CD4-positive, alpha-beta T cell treated with Interleukin-17A for 4 hours (primary cell): ENCODE results near the gene BRD4.
A peak's percentile ranks its signal among the peaks of the same experiment; 100 is the strongest.

Experiments
- DNase-seq: peaks from one replicate; pipeline ENCODE4 v3.0.0-alpha.2; 2020; ENCODE audit warnings: mixed read lengths

Gene BRD4

GRCh38 chr19:15222738-15223648 lies 109.3 kb downstream of the BRD4 start:
- peak; percentile 79 for DNase-seq

DNA sequence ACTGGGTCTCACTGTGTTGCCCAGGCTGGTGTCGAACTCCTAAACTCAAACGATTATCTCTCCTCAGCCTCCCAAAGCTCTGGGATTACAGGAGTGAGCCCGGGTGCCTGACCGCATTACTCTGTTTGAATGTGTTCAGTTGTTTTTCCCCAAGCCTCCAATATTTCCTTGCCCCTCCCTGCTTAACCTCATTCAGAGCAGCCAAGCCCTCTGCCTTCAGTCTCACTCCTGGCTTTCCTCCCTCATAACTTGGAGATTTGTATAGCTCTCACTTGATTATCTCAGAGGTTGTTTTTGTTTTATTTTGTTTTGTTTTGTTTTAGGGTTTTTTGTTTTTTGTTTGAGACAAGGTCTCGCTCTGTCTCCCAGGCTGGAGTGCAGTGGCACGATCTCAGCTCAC lies 111.5 kb downstream of the BRD4 start:
- no peak for DNase-seq

- no peak for DNase-seq
These were observed 113.8 kb downstream of the BRD4 start for GRCh38 chr19:15218501-15218900.

DNA sequence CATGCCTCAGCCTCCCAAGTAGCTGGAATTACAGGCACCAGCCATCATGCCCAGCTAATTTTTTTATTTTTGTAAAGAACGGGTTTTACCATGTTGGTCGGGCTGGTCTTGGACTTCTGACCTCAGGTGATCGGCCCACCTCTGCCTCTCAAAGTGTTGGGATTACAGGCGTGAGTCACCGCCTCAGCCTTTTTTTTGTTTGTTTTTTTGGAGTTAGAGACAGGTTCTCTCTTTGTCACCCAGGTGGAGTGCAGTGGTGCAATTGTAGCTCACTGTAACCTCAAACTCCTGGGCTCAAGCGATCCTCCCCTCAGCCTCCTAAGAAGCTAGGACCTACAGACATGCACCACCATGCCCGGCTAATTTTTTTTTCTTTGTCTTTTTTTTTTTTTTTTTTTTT lies 116.0 kb downstream of the BRD4 start:
- no peak for DNase-seq

- DNase-seq = no peak
These were observed 118.5 kb downstream of the BRD4 start for GRCh38 chr19:15213715-15214381.

- no peak for DNase-seq
These were observed 119.6 kb downstream of the BRD4 start for GRCh38 chr19:15212711-15213110.

- DNase-seq = no peak
These were observed 122.0 kb downstream of the BRD4 start for GRCh38 chr19:15210323-15210781.

DNA sequence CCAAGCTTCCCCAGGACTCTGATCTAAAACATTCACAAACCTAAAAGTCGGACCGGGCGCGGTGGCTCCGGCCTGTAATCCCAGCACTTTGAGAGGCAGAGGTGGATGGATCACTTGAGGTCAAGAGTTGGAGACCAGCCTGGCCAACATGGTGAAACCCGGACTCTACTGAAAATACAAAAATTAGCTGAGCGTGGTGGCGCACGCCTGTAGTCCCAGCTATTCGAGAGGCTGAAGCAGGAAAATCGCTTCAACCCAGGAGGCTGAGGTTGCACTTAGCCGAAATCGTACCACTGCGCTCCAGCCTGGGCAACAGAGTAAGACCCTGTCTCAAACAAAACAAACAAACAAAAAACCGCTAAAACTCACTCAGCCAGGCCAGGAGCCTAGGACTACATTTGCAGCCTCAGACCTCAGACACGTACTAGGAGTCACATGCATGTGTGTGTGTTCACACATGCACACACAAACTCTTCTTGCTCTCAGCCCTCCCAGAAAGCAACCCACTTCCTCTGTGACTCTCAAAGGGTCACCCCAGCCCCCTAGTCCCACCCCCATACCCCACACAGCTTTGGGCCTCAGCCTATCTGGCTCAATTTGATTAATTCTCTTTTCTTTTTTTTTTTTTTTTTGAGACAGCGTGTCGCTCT lies 130.8 kb downstream of the BRD4 start:
- no peak for DNase-seq

DNA sequence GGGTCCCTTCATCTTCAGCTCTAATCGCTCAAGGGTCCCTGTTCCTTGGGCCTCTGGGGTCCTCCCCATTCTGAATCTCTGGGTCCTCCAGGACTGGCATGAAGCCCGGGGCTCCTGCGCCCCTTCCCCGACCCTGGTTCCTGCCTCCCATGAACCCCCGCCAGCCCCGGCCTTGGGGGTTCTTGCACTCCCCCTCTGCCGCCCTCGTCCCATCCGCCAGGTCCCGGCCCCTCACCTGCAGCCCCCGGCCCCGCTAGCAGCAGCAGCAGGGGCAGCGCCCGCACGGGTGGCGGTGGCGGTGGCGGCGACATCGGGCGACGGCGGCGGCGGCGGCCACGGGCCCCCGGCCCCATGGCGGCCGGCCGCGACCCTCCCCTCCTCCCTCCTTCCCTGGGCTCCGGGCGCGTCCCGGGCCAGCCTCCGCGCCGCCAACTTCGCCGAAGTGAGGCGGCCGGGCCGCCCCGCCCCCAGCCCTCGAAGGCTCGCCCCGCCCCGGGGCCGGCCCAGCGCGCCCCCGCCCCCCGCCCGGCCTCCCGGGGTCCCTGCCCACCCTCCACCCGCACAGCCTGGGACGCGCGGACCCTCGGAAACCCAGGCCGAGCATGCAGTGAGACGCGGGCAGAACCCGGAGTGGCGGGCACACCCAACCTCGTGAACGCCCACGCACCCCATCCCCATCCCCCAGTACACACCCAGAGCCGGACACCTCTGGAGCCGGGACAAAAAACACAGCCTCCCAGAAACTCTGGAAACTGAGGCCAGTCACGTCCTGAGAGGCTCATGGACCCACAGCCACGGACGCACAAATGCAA lies 131.6 kb downstream of the BRD4 start, which contains the start of gene NOTCH3:
Gene NOTCH3, minus strand, starts transcription at position 443 of the 812 bp plus-strand sequence. Its CDS starts 90 bp downstream, at position 353.
- DNase-seq = no peak

DNA sequence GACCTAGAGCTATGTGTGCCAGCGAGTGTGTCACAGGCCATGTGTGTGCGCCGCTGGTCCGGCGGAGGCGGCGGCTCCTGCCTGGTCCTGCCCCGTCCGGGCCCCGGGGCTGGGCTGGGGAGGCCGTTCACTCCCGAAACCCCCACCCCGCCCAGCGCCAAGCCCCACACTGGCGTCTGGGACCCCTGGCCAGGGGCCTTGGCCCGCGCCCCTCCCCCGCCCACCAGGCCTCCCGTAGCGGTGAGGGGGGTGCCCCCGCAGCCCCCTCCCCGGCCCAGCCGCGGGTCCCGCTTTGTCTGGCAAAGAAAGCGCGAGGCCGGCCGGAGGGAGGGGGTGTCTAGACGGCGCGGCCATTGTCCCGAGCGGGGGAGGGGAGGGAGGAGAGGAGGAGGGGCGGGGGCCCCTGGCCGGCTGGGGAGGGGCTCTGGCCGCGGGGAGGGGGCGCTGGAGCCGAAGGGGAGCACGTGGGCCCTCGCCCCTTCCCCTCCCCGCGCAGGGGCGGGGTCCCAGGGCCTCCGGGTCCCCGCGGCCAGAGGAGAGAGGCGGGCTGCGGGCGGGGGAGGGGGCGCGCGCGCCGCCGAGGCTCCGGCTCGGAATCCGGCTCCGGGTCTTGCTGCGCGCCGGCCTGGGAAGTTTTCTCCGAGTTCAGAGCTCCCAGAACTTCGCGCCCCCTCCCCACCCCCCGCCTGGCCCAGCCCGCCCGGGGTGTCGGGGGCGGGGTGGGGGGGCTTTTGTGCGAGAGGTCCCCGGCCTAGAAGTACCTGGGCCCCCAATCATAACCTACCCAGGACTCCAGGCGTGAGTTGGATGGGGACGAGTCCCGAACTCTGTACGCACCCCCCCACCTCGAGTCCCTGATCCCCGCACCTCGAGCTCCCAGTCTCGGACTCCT lies 132.4 kb downstream of the BRD4 start:
- DNase-seq = no peak

GRCh38 chr19:15198951-15199660 lies 133.2 kb downstream of the BRD4 start:
- DNase-seq = no peak

DNA sequence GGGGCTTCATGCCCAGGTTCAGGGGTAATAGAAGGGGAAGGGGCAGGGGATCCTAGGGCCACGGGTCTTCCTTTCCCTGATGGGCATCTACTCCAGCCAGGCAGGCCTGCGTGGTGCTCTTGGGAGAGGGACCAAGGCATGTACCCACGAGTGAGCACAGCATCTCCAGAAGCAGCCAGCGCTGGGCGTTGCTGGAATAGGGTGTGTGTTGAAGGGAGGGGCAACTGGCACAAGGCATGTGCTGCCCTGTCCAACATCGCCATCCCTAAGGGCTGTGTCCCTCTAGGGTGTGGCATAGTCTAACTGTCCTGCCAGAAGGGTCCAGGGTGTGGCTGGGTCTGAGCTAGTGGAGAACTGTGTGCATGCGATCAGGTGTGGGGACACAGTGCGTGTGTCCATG lies 134.4 kb downstream of the BRD4 start:
- DNase-seq = no peak

- no peak for DNase-seq
These were observed 134.9 kb downstream of the BRD4 start for GRCh38 chr19:15197275-15197941.

DNA sequence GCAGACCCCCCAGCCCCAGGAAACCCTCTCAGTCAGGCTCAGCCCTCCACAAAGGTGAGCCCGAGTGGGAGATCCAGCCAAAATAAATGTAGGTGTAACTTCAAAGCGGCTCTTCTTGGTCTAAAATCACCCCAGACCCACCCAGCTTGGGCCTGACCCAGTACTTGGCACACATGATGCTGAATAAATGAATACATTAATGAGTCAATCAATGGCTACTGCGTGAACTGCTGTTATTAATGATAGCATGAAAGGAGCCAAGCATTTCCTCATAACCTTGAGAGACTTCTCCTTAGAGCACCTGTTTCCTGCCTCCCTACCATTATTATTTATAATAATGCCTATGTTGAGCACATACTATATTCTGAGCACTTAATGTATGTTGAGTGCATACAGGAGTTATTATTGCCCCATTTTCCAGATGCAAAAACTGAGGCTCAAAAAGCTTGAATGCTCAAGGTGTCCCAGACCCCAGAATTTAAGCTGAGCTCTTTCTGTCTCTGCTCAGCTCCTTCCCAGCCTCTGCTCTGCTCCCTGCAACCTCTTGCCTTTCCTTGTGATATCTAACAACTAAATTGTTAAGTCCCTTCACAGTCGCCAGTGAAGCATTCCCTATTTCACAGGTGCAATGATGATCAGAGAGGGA lies 135.9 kb downstream of the BRD4 start:
- DNase-seq = no peak

DNA sequence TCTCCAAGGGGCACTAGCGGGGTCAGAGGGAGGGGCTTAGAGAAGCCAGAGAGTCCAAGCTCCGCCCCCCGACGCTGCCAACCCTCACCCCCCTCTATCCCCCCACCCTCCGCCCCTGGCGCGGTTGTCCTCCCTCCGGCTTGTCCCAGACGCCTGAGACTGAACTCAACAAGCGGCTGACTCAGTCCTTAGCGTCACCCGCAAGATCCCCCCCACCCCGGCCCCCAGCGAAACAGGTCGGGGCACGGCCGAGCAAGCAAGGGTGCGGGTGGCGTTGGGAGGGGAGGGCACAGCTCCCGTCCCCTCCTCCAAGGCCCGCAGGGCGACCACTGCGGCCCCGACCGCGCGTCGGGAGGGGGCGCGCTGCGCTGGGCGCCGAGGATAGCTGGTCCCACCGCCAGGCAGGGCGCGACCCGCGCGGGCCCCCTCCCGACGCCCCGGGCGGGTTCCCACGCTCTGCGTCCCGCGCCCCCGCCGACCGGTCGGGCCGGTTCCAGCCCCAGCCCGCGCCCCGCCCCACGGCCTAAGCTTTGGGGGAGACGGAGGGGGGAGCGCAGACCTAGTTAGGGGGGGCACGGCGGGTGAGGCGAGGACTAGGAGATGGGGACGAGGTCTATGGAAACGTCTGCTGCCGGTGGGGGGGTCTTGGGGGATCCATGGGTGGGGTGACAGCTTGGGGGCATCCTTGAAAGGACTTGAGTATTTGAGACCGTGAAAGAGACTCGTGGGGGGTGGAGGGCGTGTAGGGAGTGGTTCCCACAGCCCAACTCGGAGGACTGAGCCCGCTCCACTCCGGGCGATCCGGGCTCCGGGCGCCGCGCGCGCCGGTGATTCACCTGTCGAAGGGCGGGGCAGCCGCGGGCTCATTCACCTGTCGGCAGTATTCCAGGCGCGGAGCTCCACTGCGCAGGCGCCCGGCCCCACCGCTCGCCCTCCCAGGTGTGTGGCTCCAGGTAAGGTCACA lies 136.7 kb downstream of the BRD4 start:
- DNase-seq = peak; percentile 28

DNA sequence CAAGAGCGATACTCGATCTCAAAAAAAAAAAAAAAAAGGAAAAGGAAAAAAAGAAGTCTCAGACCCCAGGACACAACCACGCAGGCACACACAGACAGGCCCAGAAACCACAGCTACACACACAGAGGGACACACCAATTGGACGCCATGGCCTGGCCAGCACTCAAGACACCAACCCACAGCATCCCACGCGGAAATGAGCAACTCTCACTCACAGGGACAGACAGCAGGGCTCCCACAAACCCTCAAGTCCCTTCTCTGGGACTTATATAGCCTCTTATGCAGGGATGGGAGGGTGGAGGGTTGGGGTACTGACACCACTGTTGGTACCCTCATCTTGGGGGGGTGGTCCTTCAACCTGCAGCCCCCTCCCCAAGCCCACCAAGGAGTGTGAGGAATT lies 137.4 kb downstream of the BRD4 start:
- no peak for DNase-seq

- DNase-seq = no peak
These were observed 140.4 kb downstream of the BRD4 start for GRCh38 chr19:15191982-15192381.

DNA sequence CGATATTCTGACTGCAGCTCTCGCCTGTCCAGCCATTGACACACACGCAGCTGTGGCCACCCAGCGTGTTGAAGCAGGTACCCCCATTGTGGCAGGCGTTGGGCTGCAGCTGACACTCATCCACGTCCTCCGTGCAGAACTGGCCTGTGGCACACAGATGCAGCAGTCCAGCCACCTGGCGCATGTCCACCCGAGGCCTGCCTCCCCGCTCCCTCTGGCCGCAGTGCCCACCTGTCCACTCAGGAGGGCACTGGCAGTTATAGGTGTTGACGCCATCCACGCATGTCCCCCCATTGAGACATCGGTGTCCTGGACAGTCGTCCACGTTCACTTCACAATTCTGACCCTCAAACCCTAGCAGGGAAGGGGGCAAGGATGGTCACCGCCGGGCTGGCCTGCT lies 140.8 kb downstream of the BRD4 start:
- DNase-seq = no peak

DNA sequence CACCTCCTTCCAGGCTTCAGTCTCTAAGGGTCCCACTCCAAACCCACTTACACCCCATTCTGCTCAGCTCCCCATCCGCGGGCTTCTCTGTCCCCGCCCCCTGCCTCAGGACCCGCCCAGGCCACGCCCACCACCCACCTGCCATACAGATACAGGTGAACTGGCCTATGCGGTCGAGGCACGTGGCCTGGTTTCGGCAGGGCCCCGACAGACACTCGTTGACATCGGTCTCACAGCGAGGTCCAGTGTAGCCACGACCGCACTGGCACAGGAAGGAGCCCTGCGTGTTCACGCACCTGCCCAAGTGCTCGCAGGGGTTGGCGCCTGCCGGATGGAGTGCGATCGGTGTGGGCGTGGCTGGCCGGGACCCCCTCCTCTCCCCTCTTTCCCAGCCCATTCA lies 143.5 kb downstream of the BRD4 start:
- DNase-seq = no peak
